NCI-H82 (cell line): Measurements from ENCODE around the gene ATP9A.

Experiments used
- DNase-seq: peaks from one replicate; lab custom pipeline; 2025; lab: John Stamatoyannopoulos, UW

The ATP9A gene

GRCh38 chr20:51596668-51597388, 171.4 kb downstream of the ATP9A start:
- no peak for DNase-seq

- no peak for DNase-seq
Measured at GRCh38 chr20:51595744-51596143, 172.4 kb downstream of the ATP9A start.

DNA sequence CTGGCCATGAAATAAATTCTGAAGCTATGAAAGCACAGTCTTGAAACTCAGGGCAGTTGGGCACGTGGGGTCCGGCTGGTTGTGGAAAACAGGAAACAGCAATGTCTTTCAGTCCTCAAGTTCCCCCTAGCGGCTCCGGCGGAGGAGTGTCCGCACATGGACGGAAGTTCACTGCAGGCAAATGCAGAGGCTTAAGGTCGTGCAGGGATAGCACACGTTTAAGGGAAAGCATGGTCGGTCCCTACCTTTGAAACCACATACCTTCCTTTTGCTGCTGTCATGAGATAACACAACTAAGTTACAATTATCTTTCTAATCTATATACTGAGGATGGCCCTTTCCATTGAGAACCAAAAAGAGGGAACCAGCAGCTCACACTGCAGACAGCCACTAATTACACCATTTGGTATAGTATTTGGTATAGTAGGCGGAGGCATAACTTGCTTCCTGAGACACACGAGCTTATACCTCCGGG, 173.1 kb downstream of the ATP9A start:
- DNase-seq: peak; percentile 94

DNA sequence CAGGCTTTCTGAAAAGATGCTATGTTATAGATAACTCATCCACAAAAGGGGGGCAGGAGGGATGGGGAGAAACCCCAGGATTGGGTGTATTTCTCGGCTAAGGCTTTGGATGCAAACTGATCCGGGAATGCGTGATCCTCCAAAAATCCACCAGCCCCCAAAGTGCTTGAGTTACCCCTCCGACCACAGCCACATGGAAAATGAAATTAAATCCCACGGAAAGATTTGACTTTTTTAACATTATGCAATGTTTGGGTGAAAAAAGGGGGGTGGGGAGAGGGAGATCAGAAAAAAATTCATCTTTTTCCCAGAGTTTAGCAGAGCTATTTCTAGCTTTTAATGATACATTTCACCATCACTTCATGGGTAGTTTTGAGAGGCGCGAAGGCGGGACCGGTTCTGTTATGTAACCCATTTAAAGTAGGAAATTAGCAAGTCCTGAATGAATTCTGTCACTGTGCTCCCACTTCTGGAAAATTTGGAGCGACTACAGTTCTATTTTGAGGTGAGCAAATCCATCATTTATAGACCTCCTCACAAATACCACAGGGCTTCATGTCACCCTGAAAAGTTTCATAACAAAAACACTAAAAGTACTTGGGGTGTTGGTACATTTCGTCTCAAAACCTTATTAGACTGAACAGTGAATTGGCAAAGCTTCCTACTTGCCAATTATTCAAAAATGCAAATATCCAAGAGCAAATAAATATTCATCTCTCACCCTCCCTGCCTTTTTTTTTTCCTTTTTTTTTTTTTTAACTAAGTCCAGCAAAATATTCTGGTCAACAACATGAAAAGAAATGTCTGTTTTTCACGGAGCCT, 173.7 kb downstream of the ATP9A start:
- no peak for DNase-seq

- no peak for DNase-seq
Measured at GRCh38 chr20:51593584-51593983, 174.6 kb downstream of the ATP9A start.

- DNase-seq: no peak
Measured at GRCh38 chr20:51592564-51592963, 175.6 kb downstream of the ATP9A start.

GRCh38 chr20:51591871-51592270, 176.3 kb downstream of the ATP9A start:
- no peak for DNase-seq

DNA sequence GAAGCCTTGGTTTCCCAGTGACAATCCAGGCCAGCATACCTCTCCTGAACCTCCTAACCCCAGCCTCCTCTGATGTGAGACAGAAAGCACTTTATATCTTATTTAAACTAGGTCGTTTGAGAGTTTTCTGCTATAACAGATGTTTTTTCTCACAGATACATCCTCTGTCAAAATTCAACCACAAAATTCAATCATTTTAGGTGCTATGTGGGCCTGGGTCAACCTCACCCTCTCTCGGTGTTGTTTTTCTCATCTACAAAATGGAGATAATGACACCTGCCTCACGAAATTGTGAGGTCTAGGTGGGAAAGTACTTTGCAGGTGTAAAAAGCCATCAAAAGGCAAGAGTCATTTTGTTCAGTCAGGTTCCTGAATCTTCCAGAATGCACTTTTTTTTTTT, 179.4 kb downstream of the ATP9A start:
- DNase-seq: no peak

GRCh38 chr20:51587145-51587544, 181.0 kb downstream of the ATP9A start:
- no peak for DNase-seq

DNA sequence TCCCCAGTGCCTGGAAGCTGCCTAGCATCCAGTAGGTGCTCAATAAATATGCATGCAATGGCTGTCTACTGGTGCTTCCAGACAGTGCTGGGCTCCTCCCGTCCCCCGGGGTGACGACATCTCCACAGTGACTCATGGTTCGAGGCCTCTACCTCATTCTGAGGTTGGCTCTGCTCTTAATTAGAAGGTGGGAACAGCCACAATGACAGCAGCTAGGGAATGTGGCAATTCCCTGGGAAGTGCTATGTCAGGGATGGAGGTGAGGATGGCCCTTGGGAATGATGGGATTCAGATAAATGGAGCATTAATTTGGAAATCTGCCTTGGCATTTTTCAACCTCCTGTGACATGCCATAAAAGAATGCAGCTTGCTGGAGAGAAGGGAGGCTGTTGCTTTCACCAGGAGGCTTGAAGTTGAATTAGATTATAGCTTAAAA, 182.2 kb downstream of the ATP9A start:
- DNase-seq: no peak

GRCh38 chr20:51585148-51585547, 183.0 kb downstream of the ATP9A start:
- no peak for DNase-seq

GRCh38 chr20:51584737-51585136, 183.5 kb downstream of the ATP9A start:
- no peak for DNase-seq

- DNase-seq: no peak
Measured at GRCh38 chr20:51584116-51584515, 184.1 kb downstream of the ATP9A start.

- no peak for DNase-seq
Measured at GRCh38 chr20:51583499-51583898, 184.7 kb downstream of the ATP9A start.

DNA sequence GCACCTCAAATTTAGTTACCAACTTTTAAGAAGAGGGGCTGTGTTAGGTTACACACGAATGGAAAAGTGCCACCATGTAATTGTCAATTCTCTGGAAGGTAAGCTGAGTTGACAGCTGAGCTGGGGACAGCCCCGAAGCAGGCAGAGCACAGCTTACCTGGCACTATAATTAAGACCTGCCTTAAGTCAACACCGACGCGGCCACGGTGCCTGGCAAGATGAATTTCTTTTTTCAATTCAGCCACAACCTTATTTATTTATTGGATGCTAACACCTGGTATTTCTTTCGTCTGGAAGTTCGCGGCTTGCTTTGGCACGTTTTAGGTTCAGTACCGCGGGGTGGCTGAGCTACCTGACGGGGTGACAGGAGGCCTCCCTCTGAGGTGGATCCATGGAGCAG, 185.1 kb downstream of the ATP9A start:
- DNase-seq: no peak

GRCh38 chr20:51581571-51581970, 186.6 kb downstream of the ATP9A start:
- DNase-seq: no peak

- DNase-seq: no peak
Measured at GRCh38 chr20:51579137-51579536, 189.1 kb downstream of the ATP9A start.

- DNase-seq: no peak
Measured at GRCh38 chr20:51578145-51578459, 190.1 kb downstream of the ATP9A start.

GRCh38 chr20:51577432-51578144, 190.6 kb downstream of the ATP9A start:
- no peak for DNase-seq

- DNase-seq: no peak
Measured at GRCh38 chr20:51575486-51575885, 192.7 kb downstream of the ATP9A start.

GRCh38 chr20:51574248-51575033, 193.7 kb downstream of the ATP9A start:
- no peak for DNase-seq
